GM13976 (cell line): ENCODE data around the gene SLC13A3.

Source experiments
- DNase-seq: peaks from one replicate; pipeline ENCODE4 v3.0.0; 2012; ENCODE audit warnings: low spot score
- CTCF ChIP-seq: IDR thresholded peaks from 2 replicates; pipeline ENCODE4 v1.5.1; 2012; ENCODE audit warnings: borderline replicate concordance, mild to moderate bottlenecking; ENCODE audit not compliant: insufficient read depth; ENCODE audit errors: extremely low read depth, missing control alignments, control extremely low read depth
- in situ Hi-C: fragments of 300-500 bp; cut with MboI; formaldehyde crosslinking; loops from one replicate; pipeline ENCODE4 v1.12.0; 2022; ENCODE audit warnings: low sequenced_read_pairs, mixed read lengths, inconsistent platforms; ENCODE audit not compliant: unreplicated experiment

The SLC13A3 gene

GRCh38 chr20:46627234-46627633 is 24.0 kb downstream of the SLC13A3 start:
- in situ Hi-C loops: no loop called here
- no peak for TF ChIP-seq CTCF
- no peak for DNase-seq

GRCh38 chr20:46626758-46627157 is 24.5 kb downstream of the SLC13A3 start:
- no peak for DNase-seq
- no peak for TF ChIP-seq CTCF
- in situ Hi-C loops: no loop called here

GRCh38 chr20:46625875-46626373 is 25.3 kb downstream of the SLC13A3 start:
- no peak for TF ChIP-seq CTCF
- in situ Hi-C loops: no loop called here
- DNase-seq: no peak

GRCh38 chr20:46624946-46625345 is 26.3 kb downstream of the SLC13A3 start:
- no peak for DNase-seq
- in situ Hi-C loops: no loop called here
- TF ChIP-seq CTCF: no peak

- TF ChIP-seq CTCF: no peak
- in situ Hi-C loops: no loop called here
- no peak for DNase-seq
Measured at GRCh38 chr20:46622165-46622564, 29.1 kb downstream of the SLC13A3 start.

GRCh38 chr20:46621492-46621891 is 29.8 kb downstream of the SLC13A3 start:
- DNase-seq: no peak

More at GRCh38 chr20:46621492-46621891, 29.8 kb downstream of the SLC13A3 start:
- no peak for TF ChIP-seq CTCF
- in situ Hi-C loops: no loop called here
